ENCODE measurements around the gene ARPC4.

Gene ARPC4

DNA sequence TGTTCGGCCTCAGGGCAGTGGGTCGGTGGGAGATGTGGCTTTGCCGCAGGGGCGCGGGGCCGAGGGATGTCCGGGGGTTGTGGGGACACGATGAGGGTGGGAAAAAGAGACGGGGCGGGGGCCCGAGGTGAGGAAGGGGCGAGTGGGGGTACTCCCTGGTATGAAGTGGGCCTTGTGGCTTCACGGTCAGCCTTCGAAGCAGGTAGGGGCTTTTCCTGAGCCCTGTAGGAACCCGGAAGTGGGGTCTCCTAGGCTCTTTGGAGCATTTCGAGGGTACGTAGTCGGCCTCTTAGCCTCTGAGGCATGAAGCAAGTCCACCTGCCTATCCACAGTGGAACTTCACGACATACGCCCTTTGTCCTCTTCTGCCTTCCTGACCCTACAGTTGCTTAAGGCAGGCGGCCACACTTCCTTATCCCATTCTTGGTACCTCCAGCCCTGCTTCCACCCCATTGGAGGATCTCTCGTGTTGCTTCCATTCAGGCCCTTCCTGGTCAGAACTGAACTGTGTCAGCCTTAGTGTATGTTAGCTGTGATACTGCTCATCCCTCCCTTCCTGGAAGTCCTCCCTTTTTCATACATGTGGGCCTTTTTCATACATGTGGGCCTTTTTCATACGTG lies 389 bp downstream of the ARPC4 start:
- DNase-seq (ENCODE audit: low read depth) = no peak

DNA sequence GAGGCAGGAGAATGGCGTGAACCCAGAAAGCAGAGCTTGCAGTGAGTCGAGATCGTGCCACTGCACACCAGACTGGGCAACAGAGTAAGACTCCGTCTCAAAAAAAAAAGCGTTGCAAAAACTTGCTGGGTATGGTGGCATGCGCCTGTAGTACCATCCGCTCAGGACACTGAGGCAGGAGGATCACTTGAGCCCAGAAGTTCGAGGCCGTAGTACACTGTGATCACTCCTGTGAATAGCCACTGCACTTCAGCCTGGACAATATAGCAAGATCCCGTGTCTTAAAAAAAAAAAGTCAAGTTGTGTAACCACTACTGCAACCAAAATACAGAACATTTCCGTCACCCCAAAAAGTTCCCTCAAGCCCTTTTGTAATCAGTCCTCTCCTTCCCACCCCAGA lies 1.5 kb downstream of the ARPC4 start:
- DNase-seq (ENCODE audit: low read depth) = no peak

- no peak for DNase-seq (ENCODE audit: low read depth)
Observed at GRCh38 chr3:9795207-9795606, 2.3 kb downstream of the ARPC4 start.

- DNase-seq (ENCODE audit: low read depth) = no peak
Observed at GRCh38 chr3:9797196-9797945, 4.5 kb downstream of the ARPC4 start.

DNA sequence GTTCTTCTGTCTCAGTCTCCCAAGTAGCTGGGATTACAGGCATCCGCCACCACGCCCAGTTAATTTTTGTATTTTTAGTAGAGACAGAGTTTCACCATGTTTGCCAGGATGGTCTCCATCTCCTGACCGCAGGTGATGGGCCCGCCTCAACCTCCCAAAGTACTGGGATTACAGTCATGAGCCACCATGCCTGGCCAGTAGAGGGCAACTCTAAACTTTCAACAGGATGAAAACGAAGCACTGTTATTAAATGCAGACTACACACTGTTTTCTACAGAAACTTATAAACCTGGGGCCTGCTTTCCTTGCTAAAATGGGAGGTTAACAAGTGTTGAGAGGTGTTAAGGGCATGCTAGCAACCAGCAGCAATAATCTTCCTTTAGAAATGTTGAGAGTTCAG lies 7.6 kb downstream of the ARPC4 start:
- DNase-seq (ENCODE audit: low read depth) = no peak

DNA sequence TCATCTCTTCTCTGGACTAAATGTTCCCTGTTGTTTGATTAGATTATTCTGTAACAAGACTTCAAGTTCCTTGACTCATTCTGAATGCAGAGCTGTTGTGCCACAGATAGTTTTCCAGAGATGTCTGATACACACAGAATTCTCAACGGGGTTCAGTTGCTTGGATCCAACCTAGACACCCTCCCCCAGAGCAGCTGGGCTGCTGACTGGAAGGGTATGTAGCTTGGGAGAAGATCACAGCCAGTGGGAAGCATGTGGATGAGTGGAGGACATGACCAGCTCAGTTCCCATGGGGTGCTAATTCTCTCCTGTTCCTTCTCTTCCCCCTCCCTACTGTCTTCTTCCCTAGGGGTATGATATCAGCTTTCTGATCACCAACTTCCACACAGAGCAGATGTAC lies 10.6 kb downstream of the ARPC4 start:
- DNase-seq (ENCODE audit: low read depth) = no peak

GRCh38 chr3:9804996-9805395 lies 12.1 kb downstream of the ARPC4 start:
- DNase-seq (ENCODE audit: low read depth) = no peak

DNA sequence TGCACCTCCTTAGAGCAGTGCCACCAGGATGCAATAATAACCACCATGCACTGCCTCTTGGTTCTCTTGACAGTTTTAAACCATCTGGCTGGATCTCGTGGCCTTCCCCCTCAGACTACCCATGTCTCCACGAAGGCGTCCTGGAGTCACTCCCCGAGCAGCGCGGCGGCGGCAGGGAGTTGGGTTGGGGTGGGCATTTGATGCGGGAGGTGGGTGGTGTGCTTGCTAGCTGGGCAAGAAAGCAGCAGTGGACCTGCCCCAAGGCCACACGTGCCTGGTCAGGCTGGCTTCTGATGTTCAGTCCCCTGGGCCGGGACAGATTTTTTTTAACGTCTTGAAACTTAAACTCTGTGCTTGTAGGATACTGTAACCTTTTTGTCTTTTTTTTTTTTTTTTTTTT lies 13.3 kb downstream of the ARPC4 start:
- no peak for DNase-seq (ENCODE audit: low read depth)

- DNase-seq (ENCODE audit: low read depth) = no peak
Observed at GRCh38 chr3:9806688-9807589, 14.1 kb downstream of the ARPC4 start.

DNA sequence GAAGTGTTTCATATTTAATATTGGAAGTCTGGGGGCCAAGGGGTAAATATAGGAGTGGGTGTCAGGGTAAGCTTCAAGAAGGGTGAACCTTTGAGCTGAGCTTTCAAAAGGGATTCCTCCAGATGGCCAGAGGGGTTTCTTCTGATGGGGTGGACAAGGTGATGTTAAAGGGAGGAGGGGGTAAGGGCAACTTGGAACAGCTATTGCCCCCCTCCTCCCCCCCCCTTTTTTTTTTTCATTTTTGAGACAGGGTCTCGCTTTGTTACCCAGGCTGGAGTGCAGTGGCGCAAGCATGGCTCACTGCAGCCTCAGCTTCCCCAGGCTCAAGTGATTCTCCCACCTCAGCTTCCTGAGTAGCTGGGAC lies 15.1 kb downstream of the ARPC4 start:
- DNase-seq (ENCODE audit: low read depth) = no peak

DNA sequence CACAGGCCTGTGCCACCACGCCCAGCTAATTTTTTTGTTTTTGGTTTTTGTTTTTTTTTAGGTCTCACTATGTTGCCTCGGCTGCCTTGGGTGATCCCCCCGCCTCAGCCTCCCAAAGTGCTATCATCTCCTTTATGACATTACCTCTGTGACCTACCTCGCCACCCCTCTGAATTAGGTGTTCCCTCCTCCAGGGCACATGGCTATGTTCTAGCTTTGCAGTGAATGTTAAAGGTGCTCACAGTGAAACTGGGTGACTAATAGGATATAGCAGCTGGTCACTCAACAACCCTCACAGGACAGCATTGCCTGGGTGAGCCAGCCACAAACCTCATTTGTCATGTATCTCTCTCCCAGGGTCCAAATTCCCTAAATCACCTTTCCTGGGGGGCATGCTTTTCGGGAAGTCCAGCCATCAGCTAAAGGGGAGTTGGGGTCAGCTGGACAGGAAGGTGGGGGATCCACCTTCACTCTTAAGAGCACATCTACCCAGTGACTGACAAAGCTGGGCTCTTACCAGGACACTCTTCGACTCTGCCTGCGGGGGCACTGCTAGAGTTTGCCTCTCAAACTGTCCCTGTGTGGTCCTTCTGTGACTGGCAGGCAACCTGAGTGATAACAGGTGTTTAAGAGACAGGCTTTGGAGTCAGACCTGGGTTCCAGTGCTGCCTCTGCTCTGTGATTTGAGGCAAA lies 15.6 kb downstream of the ARPC4 start:
- peak; percentile 43 for DNase-seq (ENCODE audit: low read depth)

DNA sequence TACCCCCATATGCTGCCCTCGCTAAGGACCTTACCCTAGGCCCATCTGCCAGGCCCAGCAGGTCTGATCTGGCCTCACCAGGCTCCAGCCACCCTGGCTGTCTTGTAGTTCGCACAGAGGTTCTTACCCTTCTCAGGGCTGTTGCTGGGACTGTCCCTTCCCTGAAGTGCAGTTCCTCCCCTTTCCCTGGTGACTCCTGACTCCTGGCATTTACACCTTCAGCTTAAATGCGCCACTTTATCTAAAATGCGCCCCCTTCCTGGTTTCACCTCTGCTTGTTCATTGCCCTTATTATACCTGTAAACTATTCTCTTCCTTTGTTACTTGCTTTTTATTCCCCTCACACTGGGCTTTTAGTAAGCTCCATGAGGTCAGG lies 16.3 kb downstream of the ARPC4 start:
- no peak for DNase-seq (ENCODE audit: low read depth)

DNA sequence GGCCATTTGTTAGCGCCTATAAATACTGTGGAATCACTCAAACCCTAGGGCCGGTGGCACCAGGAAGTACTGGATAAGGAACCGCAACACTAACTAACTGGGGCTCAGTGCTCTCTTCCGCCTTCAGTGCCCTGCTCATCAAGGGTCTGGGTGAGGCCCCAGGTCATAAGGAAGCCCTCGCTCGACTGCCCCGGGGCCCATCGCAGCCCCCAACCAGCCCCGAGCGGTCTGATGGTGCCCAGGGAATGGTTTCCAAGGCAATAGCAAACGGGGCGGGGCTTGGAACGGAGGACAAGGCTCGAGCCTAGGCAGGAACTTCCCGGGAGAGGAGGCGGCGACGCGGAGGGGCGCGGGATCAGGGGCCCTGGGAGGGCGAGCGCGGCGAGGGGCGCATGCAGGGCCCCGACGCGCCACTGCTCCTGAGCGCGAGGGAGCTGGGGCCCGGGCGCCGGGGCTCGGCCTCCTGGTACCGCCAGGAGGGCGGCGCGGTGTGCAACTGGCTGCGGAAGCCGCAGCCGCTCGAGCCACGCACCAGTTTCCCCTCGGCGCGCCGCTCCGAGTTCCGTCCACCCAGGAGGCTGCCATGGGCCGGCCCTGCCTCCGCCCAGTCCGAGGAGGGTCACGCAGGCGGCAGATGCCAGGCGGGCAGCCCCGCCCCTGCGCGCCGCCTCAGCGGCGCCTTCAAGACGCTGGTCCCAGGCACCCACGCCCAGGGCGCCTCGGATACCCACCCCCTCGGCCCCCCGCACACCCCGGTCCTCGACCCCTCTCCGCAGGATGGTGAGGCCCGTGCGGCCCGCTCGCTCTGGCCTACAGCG lies 16.9 kb downstream of the ARPC4 start, which contains the start of gene TTLL3:
TTLL3 (plus strand) TSS at position 648 of the 818 bp plus-strand sequence. CDS start 400 bp downstream, outside the sequence.
- DNase-seq (ENCODE audit: low read depth) = peak; percentile 43

GRCh38 chr3:9810433-9810770 lies 17.5 kb downstream of the ARPC4 start:
- DNase-seq (ENCODE audit: low read depth) = no peak

DNA sequence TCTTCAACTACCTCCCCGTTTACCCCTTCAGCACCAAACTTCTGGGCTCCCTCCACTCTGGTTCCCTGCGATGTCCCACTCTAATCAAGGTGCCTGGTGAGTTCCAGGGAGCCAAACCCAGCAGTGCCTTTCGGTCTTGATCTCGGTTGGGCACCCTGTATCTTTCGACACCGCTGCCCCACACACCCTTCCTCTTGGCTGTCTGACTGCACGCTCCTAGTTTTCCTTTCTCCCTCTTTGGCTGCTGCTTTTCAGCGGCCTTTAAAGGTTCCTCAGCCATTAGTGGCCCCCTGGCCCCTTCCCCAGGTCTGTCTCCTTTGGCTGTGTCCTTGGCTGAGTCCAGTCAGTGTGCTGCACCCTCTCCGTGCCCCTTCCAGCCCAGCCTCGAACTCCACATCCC lies 18.0 kb downstream of the ARPC4 start:
- DNase-seq (ENCODE audit: low read depth) = no peak

DNA sequence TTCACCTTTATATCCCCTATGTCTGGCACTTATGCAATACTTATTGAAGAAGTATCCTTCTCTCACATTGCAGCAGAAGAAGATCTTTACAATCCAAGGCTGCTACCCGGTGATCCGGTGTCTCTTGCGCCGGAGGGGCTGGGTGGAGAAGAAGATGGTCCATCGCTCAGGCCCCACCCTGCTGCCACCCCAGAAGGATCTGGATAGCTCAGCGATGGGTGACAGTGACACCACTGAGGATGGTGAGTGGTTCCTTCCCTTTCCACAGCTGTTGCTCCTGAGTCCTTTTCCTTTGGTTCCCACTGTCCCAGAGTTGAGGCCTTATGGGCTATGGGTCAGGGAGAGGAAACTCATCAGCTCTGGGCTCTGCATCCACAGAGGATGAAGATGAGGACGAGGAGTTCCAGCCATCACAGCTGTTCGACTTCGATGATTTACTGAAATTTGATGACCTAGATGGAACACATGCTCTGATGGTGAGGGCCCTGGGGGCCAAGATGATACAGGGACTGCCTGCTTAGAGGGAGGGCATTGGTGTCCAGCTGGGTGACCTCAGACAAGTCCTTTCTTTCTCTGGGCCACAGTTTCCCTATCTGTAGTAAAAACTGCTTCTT lies 20.1 kb downstream of the ARPC4 start:
- no peak for DNase-seq (ENCODE audit: low read depth)

- DNase-seq (ENCODE audit: low read depth) = no peak
Observed at GRCh38 chr3:9815986-9816385, 23.1 kb downstream of the ARPC4 start.

DNA sequence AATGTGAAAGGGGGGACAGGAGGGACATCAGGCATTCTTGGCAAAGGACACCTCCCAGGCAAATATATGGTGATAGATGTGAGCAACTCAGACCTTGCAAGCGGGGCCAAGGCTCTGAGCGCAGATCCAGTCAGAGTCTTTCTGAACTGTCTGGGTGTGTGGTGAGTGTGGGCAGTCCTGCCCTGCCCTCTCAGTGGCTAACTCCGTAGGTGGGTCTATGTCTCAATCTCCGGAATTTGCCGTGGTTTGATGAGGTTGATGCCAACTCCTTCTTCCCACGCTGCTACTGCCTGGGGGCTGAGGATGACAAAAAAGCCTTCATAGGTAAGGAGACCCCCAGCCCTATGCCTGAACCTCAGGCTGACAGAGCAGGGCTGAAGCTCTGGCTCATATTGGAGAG lies 24.6 kb downstream of the ARPC4 start:
- DNase-seq (ENCODE audit: low read depth) = no peak

DNA sequence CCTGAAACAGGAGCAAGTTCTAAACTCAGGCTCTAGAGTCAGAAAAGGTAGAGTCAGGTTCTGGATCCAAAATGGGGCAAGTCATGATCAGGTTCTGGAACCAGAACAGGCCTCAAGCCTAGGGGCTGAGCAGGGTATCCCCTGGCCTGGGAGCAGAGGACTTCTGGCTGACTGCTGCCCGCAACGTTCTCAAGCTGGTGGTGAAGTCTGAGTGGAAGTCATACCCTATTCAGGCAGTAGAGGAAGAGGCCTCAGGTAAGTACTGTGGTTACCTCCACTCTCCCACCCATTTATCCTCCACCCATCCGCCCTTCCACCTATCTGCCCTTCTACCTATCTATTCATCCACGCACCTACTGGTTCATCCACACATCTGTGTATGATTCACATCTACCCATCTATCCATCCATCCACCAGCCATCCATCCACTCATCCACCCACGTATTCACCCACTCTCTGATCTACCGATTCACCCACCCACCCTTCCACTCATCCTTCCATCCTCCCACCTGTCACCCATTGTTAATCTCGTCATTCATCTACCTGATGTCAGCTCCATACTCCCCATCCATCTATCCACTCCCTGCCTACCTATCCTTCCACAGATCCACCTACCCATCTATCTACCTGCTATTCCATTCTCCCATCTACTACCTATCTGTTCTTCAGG lies 25.9 kb downstream of the ARPC4 start:
- no peak for DNase-seq (ENCODE audit: low read depth)

GRCh38 chr3:9820543-9820942 lies 27.7 kb downstream of the ARPC4 start:
- no peak for DNase-seq (ENCODE audit: low read depth)

- DNase-seq (ENCODE audit: low read depth) = no peak
Observed at GRCh38 chr3:9820946-9821345, 28.1 kb downstream of the ARPC4 start.

Measured in activated T-cell treated with anti-CD3 and anti-CD28 coated beads for 48 hours (primary cell).